ENCODE results near the gene SNTG2. TPM values are rescaled to one million over a fixed set of nuclear protein-coding genes. Genes with fewer than 3 reads are reported as not detected.

SNTG2 gene
- total RNA-seq, 1 donor from 2014 or later: 23.2 TPM

- no peak overlapping the region for H3K27ac Mint-ChIP-seq (ENCODE audit: unreplicated experiment)
- no peak for DNase-seq (ENCODE audit: low spot score)
- H3K9me3 Mint-ChIP-seq (ENCODE audit: unreplicated experiment): no peaks in the 10 kb centered on the region
- no peak for TF ChIP-seq CTCF (IDR thresholded peaks at IDR 0.05; ENCODE audit: unreplicated experiment)
- H3K4me3 Mint-ChIP-seq (ENCODE audit: unreplicated experiment): no peak overlapping the region
- no peaks in the 10 kb centered on the region for H3K36me3 Mint-ChIP-seq (ENCODE audit: low read depth, unreplicated experiment)
- H3K27me3 Mint-ChIP-seq (ENCODE audit: unreplicated experiment): no peaks in the 10 kb centered on the region
- peaks cover 6% of the 10 kb centered on the region for H3K4me1 Mint-ChIP-seq (ENCODE audit: unreplicated experiment)
Measured at GRCh38 chr2:1256632-1257324, 306.1 kb downstream of the SNTG2 start.

GRCh38 chr2:1257334-1257733, 306.7 kb downstream of the SNTG2 start:
- Mint-ChIP-seq H3K27me3 (ENCODE audit: unreplicated experiment) (no peaks in the 10 kb centered on the region), H3K27ac (ENCODE audit: unreplicated experiment) (no peak overlapping the region), H3K36me3 (ENCODE audit: low read depth, unreplicated experiment) (no peaks in the 10 kb centered on the region), H3K4me3 (ENCODE audit: unreplicated experiment) (no peak overlapping the region), H3K9me3 (ENCODE audit: unreplicated experiment) (no peaks in the 10 kb centered on the region), H3K4me1 (ENCODE audit: unreplicated experiment) (peaks cover 6% of the 10 kb centered on the region)
- TF ChIP-seq CTCF (IDR thresholded peaks at IDR 0.05; ENCODE audit: unreplicated experiment): no peak
- no peak for DNase-seq (ENCODE audit: low spot score)

DNA sequence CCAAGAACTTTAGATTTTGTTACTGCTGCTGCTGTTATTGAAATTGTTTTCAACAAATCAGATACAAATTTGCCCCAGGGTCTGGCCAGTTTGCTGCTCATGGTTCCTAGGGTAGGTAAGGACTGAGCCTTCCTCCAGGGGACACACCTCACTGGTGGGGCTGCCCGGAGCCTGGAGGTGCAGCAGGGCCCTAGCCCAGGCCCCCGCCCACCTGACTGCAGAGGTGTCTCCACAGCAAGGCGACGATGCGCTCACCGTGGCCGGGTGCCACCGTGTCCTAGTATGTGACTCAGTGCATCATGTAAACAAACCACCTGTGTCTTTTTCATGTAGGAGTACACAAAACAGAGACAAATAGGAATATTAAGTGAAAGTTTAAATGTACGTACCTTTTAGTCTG, 309.1 kb downstream of the SNTG2 start:
- Mint-ChIP-seq H3K4me3 (ENCODE audit: unreplicated experiment) (no peak overlapping the region), H3K9me3 (ENCODE audit: unreplicated experiment) (no peaks in the 10 kb centered on the region), H3K27ac (ENCODE audit: unreplicated experiment) (no peak overlapping the region), H3K36me3 (ENCODE audit: low read depth, unreplicated experiment) (no peaks in the 10 kb centered on the region), H3K27me3 (ENCODE audit: unreplicated experiment) (no peaks in the 10 kb centered on the region), H3K4me1 (ENCODE audit: unreplicated experiment) (peaks cover 5% of the 10 kb centered on the region)
- no peak for TF ChIP-seq CTCF (IDR thresholded peaks at IDR 0.05; ENCODE audit: unreplicated experiment)
- no peak for DNase-seq (ENCODE audit: low spot score)

DNA sequence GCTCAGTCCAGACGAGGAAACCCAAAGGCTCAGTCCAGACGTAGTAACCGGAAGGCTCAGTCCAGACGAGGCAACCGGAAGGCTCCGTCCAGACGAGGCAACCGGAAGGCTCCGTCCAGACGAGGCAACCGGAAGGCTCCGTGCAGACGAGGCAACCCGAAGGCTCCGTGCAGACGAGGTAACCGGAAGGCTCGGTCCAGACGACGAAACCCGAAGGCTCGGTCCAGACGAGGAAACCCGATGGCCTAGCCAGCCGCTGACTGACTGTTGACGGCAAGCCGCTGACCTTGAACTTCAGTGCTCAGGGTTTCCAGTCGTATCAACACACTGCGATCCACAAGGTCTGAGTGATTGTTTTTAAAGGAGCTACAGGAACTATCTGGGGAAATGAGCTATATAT, 312.0 kb downstream of the SNTG2 start:
- TF ChIP-seq CTCF (IDR thresholded peaks at IDR 0.05; ENCODE audit: unreplicated experiment): no peak
- peaks cover 5% of the 10 kb centered on the region for H3K4me1 Mint-ChIP-seq (ENCODE audit: unreplicated experiment)
- H3K27ac Mint-ChIP-seq (ENCODE audit: unreplicated experiment): no peak overlapping the region
- no peaks in the 10 kb centered on the region for H3K9me3 Mint-ChIP-seq (ENCODE audit: unreplicated experiment)
- H3K4me3 Mint-ChIP-seq (ENCODE audit: unreplicated experiment): no peak overlapping the region
- H3K36me3 Mint-ChIP-seq (ENCODE audit: low read depth, unreplicated experiment): no peaks in the 10 kb centered on the region
- no peaks in the 10 kb centered on the region for H3K27me3 Mint-ChIP-seq (ENCODE audit: unreplicated experiment)
- DNase-seq (ENCODE audit: low spot score): no peak

DNA sequence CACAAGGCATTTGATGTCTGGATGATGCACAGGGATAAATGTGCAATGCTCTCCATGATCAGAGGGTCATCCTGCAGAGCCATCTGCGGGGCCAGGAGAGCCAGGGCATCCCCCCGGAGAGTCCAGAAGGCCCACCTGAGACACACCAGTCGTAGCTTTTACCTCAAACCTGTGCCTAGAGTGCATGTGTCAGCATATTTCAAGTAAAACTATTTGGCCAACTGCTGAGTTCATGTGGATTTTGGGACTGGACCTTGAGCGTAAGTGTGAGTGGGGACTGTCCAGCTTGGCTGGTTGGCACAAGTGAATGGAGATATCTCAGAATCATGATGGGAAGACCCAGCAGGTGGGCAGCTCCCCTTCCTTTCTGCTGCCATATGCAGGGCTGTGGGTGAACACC, 314.8 kb downstream of the SNTG2 start:
- no peak overlapping the region for H3K27ac Mint-ChIP-seq (ENCODE audit: unreplicated experiment)
- no peaks in the 10 kb centered on the region for H3K9me3 Mint-ChIP-seq (ENCODE audit: unreplicated experiment)
- peaks cover 5% of the 10 kb centered on the region for H3K4me1 Mint-ChIP-seq (ENCODE audit: unreplicated experiment)
- no peak overlapping the region for H3K4me3 Mint-ChIP-seq (ENCODE audit: unreplicated experiment)
- no peak for DNase-seq (ENCODE audit: low spot score)
- TF ChIP-seq CTCF (IDR thresholded peaks at IDR 0.05; ENCODE audit: unreplicated experiment): no peak
- no peaks in the 10 kb centered on the region for H3K27me3 Mint-ChIP-seq (ENCODE audit: unreplicated experiment)
- no peaks in the 10 kb centered on the region for H3K36me3 Mint-ChIP-seq (ENCODE audit: low read depth, unreplicated experiment)

Measured in endothelial cell (in vitro differentiated cells).